ENCODE data around the gene SNTB2.
"Not testable (repeated sequence)": the region's sequence is repeated elsewhere in the genome, so short reads cannot be mapped to it uniquely, and the experiment has no call there.

SNTB2 gene

GRCh38 chr16:69239851-69240250 is 52.9 kb downstream of the SNTB2 start:
- no peak for DNase-seq

GRCh38 chr16:69240331-69240730 is 53.4 kb downstream of the SNTB2 start:
- DNase-seq, result no peak

DNA sequence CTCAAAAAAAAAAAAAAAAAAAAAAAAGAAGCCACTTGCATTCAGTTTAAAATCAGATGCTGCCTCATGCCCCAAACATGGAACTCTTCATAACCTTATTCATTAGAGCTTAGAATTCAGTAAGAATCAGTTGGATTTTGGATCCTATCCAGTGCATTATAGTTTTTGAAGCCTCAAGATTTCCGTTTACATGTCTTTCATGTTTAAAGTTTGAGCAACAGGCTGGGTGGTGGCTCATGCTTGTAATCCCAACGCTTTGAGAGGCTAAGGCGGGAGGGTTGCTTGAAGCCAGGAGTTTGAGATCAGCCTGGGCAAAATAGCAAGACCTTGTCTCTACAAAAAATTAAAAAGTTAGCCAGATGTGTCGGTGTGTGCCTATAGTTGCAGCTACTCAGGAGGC is 55.0 kb downstream of the SNTB2 start:
- no peak for DNase-seq

DNA sequence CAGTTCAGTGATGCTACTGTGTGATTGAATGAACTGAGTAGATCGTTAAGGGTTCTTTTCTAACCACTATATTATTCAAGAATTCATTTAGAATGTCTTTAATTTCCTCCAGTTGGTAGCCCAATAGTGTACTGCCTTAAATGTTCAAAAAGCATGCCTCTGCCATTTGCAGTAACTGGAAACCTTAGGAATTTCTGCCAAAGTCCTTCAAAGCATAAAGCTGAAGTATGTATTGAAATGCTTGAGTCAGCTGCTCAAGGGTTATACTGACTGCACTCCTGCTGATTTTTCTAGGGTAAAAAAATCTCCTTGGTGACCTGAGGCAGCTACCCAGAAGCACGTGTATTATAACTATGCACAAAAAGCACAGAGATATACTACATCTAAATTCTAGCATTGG is 56.5 kb downstream of the SNTB2 start:
- DNase-seq, result no peak

DNA sequence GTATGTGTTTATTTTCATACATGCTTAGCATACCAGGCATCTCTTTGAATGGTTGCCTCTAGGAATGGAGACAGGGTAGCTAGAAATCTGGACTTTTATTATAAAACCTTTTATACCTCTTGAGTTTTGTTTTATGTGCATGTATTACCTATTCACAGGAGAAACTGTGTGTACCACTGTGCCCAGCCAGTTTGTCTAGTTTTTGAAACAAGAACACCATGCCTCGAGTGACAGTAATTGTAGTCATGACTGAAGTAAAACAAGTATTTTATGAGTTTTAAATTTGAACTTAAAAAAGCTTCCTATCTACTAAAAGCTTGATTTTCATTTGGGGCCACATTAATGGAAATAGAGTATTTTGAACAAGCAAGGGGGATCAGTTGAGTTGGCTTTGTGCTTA is 57.4 kb downstream of the SNTB2 start:
- DNase-seq, result no peak

- no peak for DNase-seq
Observed at GRCh38 chr16:69250081-69250480, 63.1 kb downstream of the SNTB2 start.

DNA sequence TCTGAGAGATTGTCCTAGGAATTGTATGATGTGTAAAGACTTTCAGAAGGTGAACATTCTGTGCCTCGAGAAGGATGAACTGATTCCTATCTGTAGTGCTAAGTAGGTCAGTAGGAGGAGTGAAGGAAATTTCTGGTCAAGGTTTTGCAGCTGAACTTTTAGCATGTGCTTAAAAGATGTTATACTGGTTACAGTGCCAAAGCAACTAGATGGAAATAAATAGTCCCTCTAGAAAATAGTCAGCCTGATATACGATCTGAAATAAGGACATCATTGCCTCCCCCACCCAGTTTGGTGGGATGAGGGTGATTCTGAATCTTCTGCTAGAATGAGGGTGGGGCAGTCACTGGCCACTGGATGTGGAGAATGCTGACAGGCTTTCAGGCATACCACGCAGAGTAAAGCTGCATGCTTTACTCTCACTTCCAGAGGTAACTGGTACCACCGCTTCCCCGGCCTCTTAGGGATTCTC is 66.9 kb downstream of the SNTB2 start:
- DNase-seq, result no peak

- not testable (repeated sequence) for DNase-seq
Observed at GRCh38 chr16:69259428-69259764, 72.4 kb downstream of the SNTB2 start.

GRCh38 chr16:69260019-69260418 is 73.1 kb downstream of the SNTB2 start:
- no peak for DNase-seq

GRCh38 chr16:69260506-69260905 is 73.5 kb downstream of the SNTB2 start:
- no peak for DNase-seq

GRCh38 chr16:69266334-69267063 is 79.5 kb downstream of the SNTB2 start:
- DNase-seq, result no peak

DNA sequence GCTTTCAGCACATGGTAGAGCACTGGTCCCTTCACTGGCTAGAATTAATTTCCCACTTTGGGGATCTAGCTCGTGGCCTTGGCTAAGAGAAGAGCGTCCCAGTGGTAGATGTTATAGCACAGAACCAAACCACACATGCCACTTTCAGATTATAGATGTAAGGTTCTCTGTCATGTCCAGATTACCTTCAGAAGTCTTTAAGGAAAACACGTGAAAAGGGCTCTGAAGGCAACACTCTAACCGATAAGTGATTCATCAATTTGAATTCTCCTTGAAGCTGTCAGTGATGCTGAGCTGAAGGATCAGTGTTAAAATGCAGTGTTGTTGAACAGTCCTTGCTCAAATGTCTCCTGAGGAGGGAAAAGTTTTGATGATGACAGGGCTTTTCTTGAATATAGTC is 80.7 kb downstream of the SNTB2 start:
- DNase-seq, result no peak

DNA sequence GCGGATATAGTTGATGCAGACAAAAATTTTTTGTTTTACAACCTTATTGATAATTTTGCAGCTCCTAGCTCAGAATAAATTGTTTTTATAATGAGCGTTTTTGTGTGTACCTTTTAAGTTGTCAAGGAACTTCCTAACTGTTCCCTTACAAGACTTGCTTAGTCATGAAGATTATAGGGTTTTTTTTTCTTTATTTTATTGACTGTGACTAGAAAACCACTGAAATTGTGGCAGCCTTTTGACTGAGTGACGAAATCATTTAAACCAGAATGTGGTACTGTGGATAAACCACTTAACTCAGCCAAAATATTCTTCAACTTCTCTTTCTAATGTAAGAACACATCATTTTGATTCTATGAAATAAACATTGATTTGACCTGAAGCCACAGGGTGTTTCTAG is 83.4 kb downstream of the SNTB2 start:
- no peak for DNase-seq

GRCh38 chr16:69270831-69271230 is 83.9 kb downstream of the SNTB2 start:
- DNase-seq, result no peak

DNA sequence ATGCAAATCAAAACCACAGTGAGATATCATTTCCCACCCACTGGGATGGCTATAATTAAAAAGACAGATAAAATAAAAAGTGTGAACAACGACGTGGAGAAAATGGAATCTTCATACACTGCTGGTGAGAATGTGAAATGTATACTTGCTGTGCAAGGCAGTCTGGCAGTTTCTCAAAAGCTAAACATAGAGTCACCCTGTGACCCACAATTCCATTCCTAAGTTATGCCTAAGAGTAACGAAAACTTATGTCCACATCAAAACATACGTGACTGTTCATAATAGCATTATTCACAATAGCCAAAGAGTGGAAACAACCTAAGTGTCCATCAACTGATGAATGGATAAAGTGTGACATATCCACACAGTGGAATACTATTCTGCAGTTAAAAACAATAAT is 86.0 kb downstream of the SNTB2 start:
- DNase-seq, result no peak

DNA sequence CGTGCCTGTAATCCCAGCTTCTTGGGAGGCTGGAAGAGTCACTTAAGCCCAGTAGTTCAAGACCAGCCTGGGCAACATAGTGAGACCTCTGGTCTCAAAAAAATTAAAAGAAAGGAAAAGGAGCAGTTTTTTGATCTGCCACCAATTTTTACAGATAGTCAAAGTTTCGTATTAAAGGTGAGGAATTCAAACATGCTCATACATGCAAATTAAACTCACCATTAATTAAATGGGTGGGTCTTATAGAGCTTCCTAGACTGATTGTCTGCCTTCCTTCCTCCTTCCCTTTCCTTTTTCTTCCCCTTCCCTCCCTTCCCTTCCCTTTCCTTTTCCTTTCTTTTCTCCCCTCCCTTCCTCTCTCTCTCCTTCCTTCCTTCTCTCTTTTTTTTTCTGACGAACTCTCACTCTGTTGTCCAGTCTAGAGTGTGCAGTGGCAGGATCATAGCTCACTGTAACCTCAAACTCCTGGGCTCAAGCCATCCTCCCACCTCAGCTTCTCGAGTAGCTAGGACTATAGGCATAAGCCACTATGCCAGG is 87.8 kb downstream of the SNTB2 start:
- no peak for DNase-seq

DNA sequence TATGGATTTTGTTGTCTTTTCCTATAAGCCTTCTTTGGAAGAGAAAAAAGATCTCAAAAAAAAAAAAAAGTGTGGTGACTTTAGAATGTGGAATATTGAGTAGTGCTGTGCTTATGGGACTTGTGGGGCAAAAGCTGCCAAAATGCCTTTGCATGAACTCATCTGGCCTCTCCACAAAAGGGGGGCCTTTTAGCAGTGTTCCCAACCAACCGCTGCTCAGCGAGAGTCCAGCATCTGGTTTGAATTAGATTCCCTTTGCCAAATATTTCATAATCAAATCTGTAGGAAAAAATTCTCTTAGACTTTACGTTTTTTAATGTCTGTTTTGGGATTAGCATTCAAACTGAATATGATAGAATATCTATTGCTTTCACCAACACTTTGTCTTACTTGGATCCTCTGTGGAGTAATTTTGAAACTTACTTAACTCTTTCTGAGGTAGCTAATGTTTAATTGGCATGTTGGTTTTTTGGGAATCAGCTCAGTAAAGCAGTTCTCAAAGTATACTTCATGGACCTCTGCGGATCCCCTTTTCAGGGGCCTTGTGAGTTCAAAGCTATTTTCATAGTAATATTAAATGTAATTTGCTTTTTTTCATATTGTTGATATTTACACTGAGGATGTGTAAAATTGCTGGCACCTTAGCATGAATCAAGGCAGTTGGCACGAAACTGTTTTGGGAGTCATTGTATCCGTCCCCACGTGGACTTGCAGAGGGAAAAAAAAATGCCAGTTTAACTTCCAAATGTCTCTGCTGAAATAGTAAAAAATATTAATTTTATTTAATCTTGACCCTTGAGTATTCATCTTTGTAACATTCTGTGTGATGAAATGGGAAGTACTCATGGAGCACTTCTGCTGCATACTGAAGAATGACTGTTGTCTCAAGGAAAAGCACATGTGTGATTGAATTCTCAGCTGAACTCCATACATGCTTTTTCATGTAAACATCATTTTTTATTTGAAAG is 89.5 kb downstream of the SNTB2 start:
- DNase-seq, result no peak

- no peak for DNase-seq
Observed at GRCh38 chr16:69277413-69277812, 90.4 kb downstream of the SNTB2 start.

GRCh38 chr16:69283851-69284250 is 96.9 kb downstream of the SNTB2 start:
- no peak for DNase-seq

GRCh38 chr16:69285240-69285639 is 98.3 kb downstream of the SNTB2 start:
- DNase-seq, result no peak

GRCh38 chr16:69286941-69287713 is 100.2 kb downstream of the SNTB2 start:
- peak; percentile 15 for DNase-seq

- not testable (repeated sequence) for DNase-seq
Observed at GRCh38 chr16:69291657-69292056, 104.7 kb downstream of the SNTB2 start.

GRCh38 chr16:69293401-69293800 is 106.4 kb downstream of the SNTB2 start:
- DNase-seq, result no peak

All from DMS 273 treated with DMSO at 0.1 percent for 48 hours (cell line).